Fibroblast of lung (primary cell): ENCODE data around the gene ADAMTS17. TPM values are rescaled to one million over a fixed set of nuclear protein-coding genes. Genes with fewer than 3 reads are reported as not detected.

ENCODE experiments used
- DNase-seq, 2 donors: peaks; one replicate each; pipeline versions ENCODE4 v3.0.0 to v3.0.0-alpha.2; 2010; ENCODE audit warnings: low read depth in 2 of 2
- H2AFZ ChIP-seq: 2 replicates; pipeline ENCODE4 v1.5.1; 2012; ENCODE audit warnings: low read length, control low read depth, inconsistent platforms
- H3K27ac ChIP-seq: 2 replicates; pipeline ENCODE4 v1.5.1; 2011; ENCODE audit warnings: low read length, control low read depth; ENCODE audit not compliant: insufficient read depth
- H3K27me3 ChIP-seq: 2 replicates; pipeline ENCODE4 v1.5.1; 2011; ENCODE audit warnings: mild to moderate bottlenecking, low read length; ENCODE audit not compliant: control insufficient read depth, insufficient read depth
- H3K36me3 ChIP-seq: 2 replicates; pipeline ENCODE4 v1.5.1; 2011; ENCODE audit warnings: low read length; ENCODE audit not compliant: control insufficient read depth, insufficient read depth
- H3K4me1 ChIP-seq: 2 replicates; pipeline ENCODE4 v1.5.1; 2011; ENCODE audit warnings: low read length; ENCODE audit not compliant: control insufficient read depth, insufficient read depth; ENCODE audit errors: extremely low read depth
- H3K4me2 ChIP-seq: 2 replicates; pipeline ENCODE4 v1.5.1; 2011; ENCODE audit warnings: low read length, control low read depth; ENCODE audit not compliant: insufficient read depth; ENCODE audit errors: extremely low read depth
- H3K4me3 ChIP-seq, 4 experiments: fragments of 200-600 bp in 1 of 4; sonication (generic) in 1 of 4; replicated peaks in 1 of 4; 2 replicates each; pipeline ENCODE4 v1.5.1; 2011 to 2016; ENCODE audit warnings: low read length in 4 of 4, low read depth in 3 of 4, mild to moderate bottlenecking in 3 of 4, control low read depth in 2 of 4, inconsistent platforms in 1 of 4, mixed read lengths in 1 of 4; ENCODE audit not compliant: insufficient read depth in 1 of 4; ENCODE audit errors: control extremely low read depth in 1 of 4
- H3K79me2 ChIP-seq: 2 replicates; pipeline ENCODE4 v1.5.1; 2012; ENCODE audit warnings: mild to moderate bottlenecking, low read length, inconsistent platforms; ENCODE audit not compliant: control insufficient read depth, insufficient read depth
- H3K9ac ChIP-seq: 2 replicates; pipeline ENCODE4 v1.5.1; 2011; ENCODE audit warnings: mild to moderate bottlenecking, low read length, control low read depth; ENCODE audit not compliant: insufficient read depth
- H3K9me3 ChIP-seq: 2 replicates; pipeline ENCODE4 v1.5.1; 2012; ENCODE audit warnings: low read depth, low read length; ENCODE audit not compliant: control insufficient read depth, insufficient read depth
- H4K20me1 ChIP-seq: 2 replicates; pipeline ENCODE4 v1.5.1; 2011; ENCODE audit warnings: low read length; ENCODE audit not compliant: control insufficient read depth, insufficient read depth; ENCODE audit errors: extremely low read depth
- EZH2 ChIP-seq: IDR thresholded peaks from 2 replicates; pipeline ENCODE4 v1.5.1; 2012; ENCODE audit warnings: low read length, control low read depth, mild to moderate bottlenecking; ENCODE audit errors: missing control alignments
- polyA plus RNA-seq, 2 donors: library from polyadenylated mRNA; depleted of rRNA in 1 of 2; stranded (reverse) in 1 of 2; unstranded in 1 of 2; fragments of >200 nt; gene quantifications; 2 replicates each; pipeline ENCODE4 v1.2.1, GENCODE V29; 2011 to 2012; ENCODE audit warnings: missing spikeins in 1 of 2
- total RNA-seq: library from RNA; depleted of rRNA; stranded (reverse); fragments of >200 nt; gene quantifications from 2 replicates; pipeline ENCODE4 v1.2.1, GENCODE V29; 2014
- TF ChIP-seq, protein P1 (sequence below), 2 donors: IDR thresholded peaks in 1 of 2; conservative IDR thresholded peaks in 1 of 2; 1 replicate in 1 of 2; 2 replicates in 1 of 2; pipeline ENCODE4 v1.5.1; 2011 to 2012; ENCODE audit warnings: low read length in 2 of 2, control low read depth in 1 of 2, inconsistent platforms in 1 of 2, low read depth in 1 of 2, mild to moderate bottlenecking in 1 of 2

ADAMTS17 gene
- total and polyA plus RNA-seq, 2 donors (not counting 1 experiment from before 2014, with no cell fraction given): 0.09 to 0.17 TPM

DNA sequence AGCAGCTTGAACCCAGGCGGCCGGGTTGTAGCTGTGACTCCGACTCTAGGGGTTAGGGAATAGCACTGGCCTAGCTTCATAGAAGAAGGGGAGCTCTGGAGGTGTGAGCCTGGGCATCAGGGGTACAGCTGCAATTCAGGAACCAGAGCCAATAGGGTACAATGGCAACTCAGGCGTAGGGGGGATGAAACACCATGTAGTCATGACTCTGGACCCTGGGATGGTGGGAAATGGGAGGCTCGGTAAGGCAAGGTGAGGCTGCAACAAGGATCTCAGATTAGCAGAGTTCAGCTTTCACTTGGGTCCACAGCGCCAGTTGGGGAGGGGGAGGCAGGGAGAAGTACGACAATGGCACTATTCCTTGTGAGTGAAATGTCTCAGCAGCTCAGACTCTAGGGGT, 398.3 kb downstream of the ADAMTS17 start:
- H3K4me1 ChIP-seq: no peaks in the 10 kb centered on the region
- no peak overlapping the region for H2AFZ ChIP-seq
- H3K36me3 ChIP-seq: no peaks in the 10 kb centered on the region
- H3K9me3 ChIP-seq: no peaks in the 10 kb centered on the region
- H3K9ac ChIP-seq: no peak overlapping the region
- no peak for TF ChIP-seq EZH2
- DNase-seq: no peak
- no peaks in the 10 kb centered on the region for H4K20me1 ChIP-seq
- no peak overlapping the region for H3K27ac ChIP-seq
- H3K79me2 ChIP-seq: no peaks in the 10 kb centered on the region
- no peak overlapping the region for H3K4me3 ChIP-seq
- H3K27me3 ChIP-seq: no peaks in the 10 kb centered on the region
- H3K4me2 ChIP-seq: no peak overlapping the region

DNA sequence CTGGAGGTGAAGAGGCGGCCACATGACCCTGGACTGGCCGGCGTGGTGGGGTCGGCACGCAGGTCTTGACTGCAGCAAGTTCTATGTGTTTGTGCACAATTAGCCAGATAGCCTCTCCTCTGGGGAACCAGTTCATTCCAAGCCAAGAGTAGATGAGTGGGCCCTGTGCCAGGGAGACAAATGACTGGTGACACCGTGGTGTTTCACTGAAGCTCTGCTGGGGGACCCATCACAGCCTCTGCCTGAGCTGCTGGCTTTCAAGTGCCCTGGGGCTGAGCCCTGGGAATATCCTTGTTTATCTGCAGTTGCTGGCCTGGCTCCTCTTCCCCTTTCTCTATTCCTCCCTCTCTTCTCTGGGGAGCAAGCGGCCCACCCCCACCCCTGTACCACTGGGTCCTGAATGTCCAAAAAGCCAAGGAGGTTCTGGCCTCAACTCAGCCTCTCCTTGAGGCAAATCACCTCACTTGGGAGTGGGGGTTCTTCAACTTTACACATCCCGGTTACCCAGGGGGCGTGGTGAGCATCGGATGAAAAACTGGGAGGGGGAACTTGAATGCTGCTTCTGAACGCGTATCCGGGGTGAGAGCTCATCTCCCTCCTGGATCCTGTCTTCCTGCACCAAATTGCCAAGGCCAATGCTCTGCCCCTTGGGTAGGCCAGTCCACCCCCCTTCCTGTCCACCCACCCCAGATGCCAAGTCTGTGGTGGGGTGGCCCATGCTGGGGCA, 408.9 kb downstream of the ADAMTS17 start:
- Histone ChIP-seq H2AFZ (no peak overlapping the region), H3K27me3 (no peaks in the 10 kb centered on the region), H3K9ac (no peak overlapping the region), H4K20me1 (no peaks in the 10 kb centered on the region), H3K27ac (no peak overlapping the region), H3K36me3 (no peaks in the 10 kb centered on the region), H3K4me2 (no peak overlapping the region), H3K9me3 (no peaks in the 10 kb centered on the region), H3K79me2 (no peaks in the 10 kb centered on the region), H3K4me1 (no peaks in the 10 kb centered on the region), H3K4me3 (no peak overlapping the region)
- DNase-seq: no peak
- no peak for TF ChIP-seq EZH2
- TF ChIP-seq, protein P1, sequence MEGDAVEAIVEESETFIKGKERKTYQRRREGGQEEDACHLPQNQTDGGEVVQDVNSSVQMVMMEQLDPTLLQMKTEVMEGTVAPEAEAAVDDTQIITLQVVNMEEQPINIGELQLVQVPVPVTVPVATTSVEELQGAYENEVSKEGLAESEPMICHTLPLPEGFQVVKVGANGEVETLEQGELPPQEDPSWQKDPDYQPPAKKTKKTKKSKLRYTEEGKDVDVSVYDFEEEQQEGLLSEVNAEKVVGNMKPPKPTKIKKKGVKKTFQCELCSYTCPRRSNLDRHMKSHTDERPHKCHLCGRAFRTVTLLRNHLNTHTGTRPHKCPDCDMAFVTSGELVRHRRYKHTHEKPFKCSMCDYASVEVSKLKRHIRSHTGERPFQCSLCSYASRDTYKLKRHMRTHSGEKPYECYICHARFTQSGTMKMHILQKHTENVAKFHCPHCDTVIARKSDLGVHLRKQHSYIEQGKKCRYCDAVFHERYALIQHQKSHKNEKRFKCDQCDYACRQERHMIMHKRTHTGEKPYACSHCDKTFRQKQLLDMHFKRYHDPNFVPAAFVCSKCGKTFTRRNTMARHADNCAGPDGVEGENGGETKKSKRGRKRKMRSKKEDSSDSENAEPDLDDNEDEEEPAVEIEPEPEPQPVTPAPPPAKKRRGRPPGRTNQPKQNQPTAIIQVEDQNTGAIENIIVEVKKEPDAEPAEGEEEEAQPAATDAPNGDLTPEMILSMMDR (conservative IDR thresholded peaks at IDR 0.05 in 1 of 2, IDR thresholded peaks at IDR 0.05 in 1 of 2; ENCODE audit: low read depth in 1 of 2, low read length in 2 of 2): no peak

DNA sequence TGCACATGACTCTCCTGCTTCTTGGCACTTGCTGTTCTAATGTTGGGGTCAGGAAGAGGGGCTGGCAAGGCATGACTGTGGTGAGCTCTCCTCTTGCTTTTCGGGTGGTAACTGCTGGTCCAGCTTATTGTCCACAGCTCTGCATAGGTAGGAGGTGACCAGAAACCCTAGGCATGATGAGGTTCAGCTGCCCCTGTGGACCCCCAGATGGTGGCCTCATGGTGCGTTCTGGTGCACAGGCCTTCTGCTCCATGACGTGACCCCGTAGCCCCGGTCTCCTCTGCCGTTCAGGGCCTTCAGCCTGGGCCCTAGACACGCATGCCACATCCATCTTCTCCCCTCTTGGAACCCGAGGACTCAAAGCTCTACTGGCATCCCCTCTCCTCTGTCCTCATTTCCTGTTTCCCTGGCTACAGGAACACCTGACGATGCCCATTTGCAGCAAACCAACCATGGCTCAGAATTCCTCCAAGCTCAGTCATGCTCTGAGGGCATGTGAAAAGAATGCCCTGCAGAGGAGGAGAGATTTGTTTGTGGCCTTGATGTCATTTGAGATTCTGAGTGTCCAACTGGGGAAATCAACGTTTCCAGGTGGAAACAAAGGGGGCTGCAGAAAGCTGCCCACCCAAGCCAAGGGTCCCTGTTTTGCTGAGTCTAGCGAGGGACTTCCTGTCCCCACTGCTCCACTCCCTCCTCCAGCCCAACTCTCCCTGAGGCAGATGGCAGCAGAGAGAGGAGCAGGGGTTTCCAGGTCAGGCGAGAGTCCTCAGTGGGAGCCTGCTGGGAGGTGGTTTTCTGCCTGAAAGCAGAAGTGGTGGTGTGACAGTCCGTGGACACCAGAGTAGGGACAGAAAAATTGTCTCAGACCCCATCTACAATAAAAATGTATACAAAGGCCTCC, 409.8 kb downstream of the ADAMTS17 start:
- Histone ChIP-seq H3K4me1 (no peaks in the 10 kb centered on the region), H3K9me3 (no peaks in the 10 kb centered on the region), H4K20me1 (no peaks in the 10 kb centered on the region), H3K36me3 (no peaks in the 10 kb centered on the region), H3K79me2 (no peaks in the 10 kb centered on the region), H3K9ac (no peak overlapping the region), H3K4me3 (no peak overlapping the region), H3K27ac (no peak overlapping the region), H3K4me2 (no peak overlapping the region), H3K27me3 (no peaks in the 10 kb centered on the region), H2AFZ (no peak overlapping the region)
- TF ChIP-seq, protein P1 (conservative IDR thresholded peaks at IDR 0.05 in 1 of 2, IDR thresholded peaks at IDR 0.05 in 1 of 2; ENCODE audit: low read depth in 1 of 2, low read length in 2 of 2): no peak
- TF ChIP-seq EZH2: no peak
- DNase-seq: peak in 1 of 2 donors; percentile 57
